Measurements from ENCODE around the gene NSDHL. TPM values are rescaled to one million over a fixed set of nuclear protein-coding genes. Genes with fewer than 3 reads are reported as not detected.

The NSDHL gene
- total and polyA plus RNA-seq, 2 of the 4 experiments (the other 2 are of a cell fraction) = 22.8 to 26.0 TPM

- H3K23ac ChIP-seq (ENCODE audit: low read depth, low read length) = no peak overlapping the region
- no peak overlapping the region for H3K4ac ChIP-seq (ENCODE audit: low read depth, low read length)
- H3K27me3 ChIP-seq (ENCODE audit: control insufficient read depth, insufficient read depth, low read length) = peaks cover 12% of the 10 kb centered on the region; the same call in 1 of the 2 replicates
- no peak overlapping the region for H3K4me2 ChIP-seq (ENCODE audit: low read depth, low read length)
- H4K91ac ChIP-seq (ENCODE audit: insufficient read depth, low read depth, low read length) = no peak overlapping the region
- no TSS peak for BruUV-seq (replicated peaks)
- no peaks in the 10 kb centered on the region for H4K20me1 ChIP-seq (ENCODE audit: insufficient read depth, low read length)
- ATAC-seq (ENCODE audit: low read depth) (no peak), DNase-seq (no peak)
- no peak overlapping the region for H2BK120ac ChIP-seq (ENCODE audit: low read depth, low read length)
- H3K18ac ChIP-seq (ENCODE audit: low read depth, low read length) = no peak overlapping the region
- TF ChIP-seq, protein P1, sequence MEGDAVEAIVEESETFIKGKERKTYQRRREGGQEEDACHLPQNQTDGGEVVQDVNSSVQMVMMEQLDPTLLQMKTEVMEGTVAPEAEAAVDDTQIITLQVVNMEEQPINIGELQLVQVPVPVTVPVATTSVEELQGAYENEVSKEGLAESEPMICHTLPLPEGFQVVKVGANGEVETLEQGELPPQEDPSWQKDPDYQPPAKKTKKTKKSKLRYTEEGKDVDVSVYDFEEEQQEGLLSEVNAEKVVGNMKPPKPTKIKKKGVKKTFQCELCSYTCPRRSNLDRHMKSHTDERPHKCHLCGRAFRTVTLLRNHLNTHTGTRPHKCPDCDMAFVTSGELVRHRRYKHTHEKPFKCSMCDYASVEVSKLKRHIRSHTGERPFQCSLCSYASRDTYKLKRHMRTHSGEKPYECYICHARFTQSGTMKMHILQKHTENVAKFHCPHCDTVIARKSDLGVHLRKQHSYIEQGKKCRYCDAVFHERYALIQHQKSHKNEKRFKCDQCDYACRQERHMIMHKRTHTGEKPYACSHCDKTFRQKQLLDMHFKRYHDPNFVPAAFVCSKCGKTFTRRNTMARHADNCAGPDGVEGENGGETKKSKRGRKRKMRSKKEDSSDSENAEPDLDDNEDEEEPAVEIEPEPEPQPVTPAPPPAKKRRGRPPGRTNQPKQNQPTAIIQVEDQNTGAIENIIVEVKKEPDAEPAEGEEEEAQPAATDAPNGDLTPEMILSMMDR (conservative IDR thresholded peaks at IDR 0.05; ENCODE audit: low read depth, low read length) = no peak
- TF ChIP-seq RAD21 (IDR thresholded peaks at IDR 0.05; ENCODE audit: low read length) (no peak), POLR2A (IDR thresholded peaks at IDR 0.05; ENCODE audit: low read depth, low read length) (no peak), NFE2L2 (IDR thresholded peaks at IDR 0.05; ENCODE audit: low read depth, low read length) (no peak), FOS (IDR thresholded peaks at IDR 0.05; ENCODE audit: low read depth, low read length) (no peak), SMC3 (IDR thresholded peaks at IDR 0.05; ENCODE audit: low read depth, low read length) (no peak), RCOR1 (IDR thresholded peaks at IDR 0.05; ENCODE audit: insufficient replicate concordance, low read length) (no peak), MAFK (IDR thresholded peaks at IDR 0.05; ENCODE audit: low read depth, low read length) (no peak), RFX5 (IDR thresholded peaks at IDR 0.05; ENCODE audit: low read depth, low read length) (no peak), BHLHE40 (IDR thresholded peaks at IDR 0.05; ENCODE audit: low read depth, low read length) (no peak), MAZ (IDR thresholded peaks at IDR 0.05; ENCODE audit: borderline replicate concordance, low read depth, low read length) (no peak), CHD1 (IDR thresholded peaks at IDR 0.05; ENCODE audit: low read depth, low read length) (no peak)
- TF ChIP-seq, protein P2, sequence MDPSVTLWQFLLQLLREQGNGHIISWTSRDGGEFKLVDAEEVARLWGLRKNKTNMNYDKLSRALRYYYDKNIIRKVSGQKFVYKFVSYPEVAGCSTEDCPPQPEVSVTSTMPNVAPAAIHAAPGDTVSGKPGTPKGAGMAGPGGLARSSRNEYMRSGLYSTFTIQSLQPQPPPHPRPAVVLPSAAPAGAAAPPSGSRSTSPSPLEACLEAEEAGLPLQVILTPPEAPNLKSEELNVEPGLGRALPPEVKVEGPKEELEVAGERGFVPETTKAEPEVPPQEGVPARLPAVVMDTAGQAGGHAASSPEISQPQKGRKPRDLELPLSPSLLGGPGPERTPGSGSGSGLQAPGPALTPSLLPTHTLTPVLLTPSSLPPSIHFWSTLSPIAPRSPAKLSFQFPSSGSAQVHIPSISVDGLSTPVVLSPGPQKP (IDR thresholded peaks at IDR 0.05; ENCODE audit: borderline replicate concordance, low read depth, low read length) = no peak
- H3K56ac ChIP-seq (ENCODE audit: extremely low read depth, insufficient read depth, low read length) = no peak overlapping the region
- H3K9me1 ChIP-seq (ENCODE audit: insufficient read depth, low read length) = no peaks in the 10 kb centered on the region
- H3K27ac ChIP-seq (ENCODE audit: insufficient read depth, low read length) = no peak overlapping the region
- no peak overlapping the region for H3K14ac ChIP-seq (replicated peaks; ENCODE audit: low read depth, low read length)
- no peak overlapping the region for H2BK20ac ChIP-seq (ENCODE audit: low read depth, low read length)
- WGBS, 2 experiments (ENCODE audit: extremely low coverage in 2 of 2, insufficient read length in 1 of 2) = 68% methylated on average over 6 of the region's 8 CpGs; no CpG with 5 or more reads in 1 of the 2 experiments
- H3K36me3 ChIP-seq (ENCODE audit: control insufficient read depth, insufficient read depth, low read length) = no peaks in the 10 kb centered on the region
- H2BK5ac ChIP-seq (ENCODE audit: low read depth, low read length, poor library complexity, severe bottlenecking) = no peak overlapping the region
- in situ Hi-C loops (cut with MboI; ENCODE audit: low sequenced_read_pairs) (no loop called here), intact Hi-C loops (cut with micrococcal nuclease) (no loop called here), dilution Hi-C loops (cut with HindIII; ENCODE audit: low sequenced_read_pairs, unreplicated experiment) (no loop called here)
- peaks cover 1% of the 10 kb centered on the region; the same call in 1 of the 2 replicates for H3K9me3 ChIP-seq (ENCODE audit: control insufficient read depth, insufficient read depth, low read length)
- H3K4me3 ChIP-seq (ENCODE audit: insufficient read depth, low read depth, low read length) = no peak overlapping the region
- H2AK9ac ChIP-seq (replicated peaks; ENCODE audit: low read depth, low read length, poor library complexity) = no peak overlapping the region
- ChIA-PET CTCF (no interaction called here), POLR2A (ENCODE audit: unreplicated experiment) (no interaction called here)
- H3K9ac ChIP-seq (ENCODE audit: low read depth, low read length) = no peak overlapping the region
- no peaks in the 10 kb centered on the region for H3K79me1 ChIP-seq (ENCODE audit: low read depth in 1 of 2, low read length in 2 of 2)
- H2AFZ ChIP-seq (replicated peaks; ENCODE audit: low read length, poor library complexity) = no peak overlapping the region
- H4K5ac ChIP-seq (ENCODE audit: low read depth, low read length) = no peak overlapping the region
- no peak overlapping the region for H2AK5ac ChIP-seq (ENCODE audit: low read depth, low read length)
- no peak overlapping the region for H4K8ac ChIP-seq (ENCODE audit: low read depth in 2 of 2, low read length in 2 of 2)
- H3K4me1 ChIP-seq (ENCODE audit: control insufficient read depth, insufficient read depth, low read length) = no peaks in the 10 kb centered on the region
- H2BK15ac ChIP-seq (ENCODE audit: low read depth, low read length) = no peak overlapping the region
Observed at GRCh38 chrX:152895724-152896420, 65.0 kb downstream of the NSDHL start.
